A549 (cell line): Measurements from ENCODE around the gene DDX59. TPM values are rescaled to one million over a fixed set of nuclear protein-coding genes. Genes with fewer than 3 reads are reported as not detected.

Source experiments
- ATAC-seq, 2 experiments: fragments of 200-7000 bp in 1 of 2; fragments of >200 bp in 1 of 2; cut with Nextera tagmentation in 1 of 2; cut with Tn5 transposase in 1 of 2; 3 replicates each; pipeline versions ENCODE4 v1.8.0 to v1.9.1; 2018 to 2020; ENCODE audit warnings: mild to moderate bottlenecking in 1 of 2, moderate library complexity in 1 of 2
- CTCF ChIA-PET: fragments of 300-600 bp; sonication (Branson Sonifier 250); formaldehyde crosslinking; extraction: SDS; loops from one replicate; lab custom pipeline; 2021; ENCODE audit warnings: antibody characterized with exemption, inconsistent platforms; lab: Yijun Ruan, JAX
- POLR2A ChIA-PET: fragments of 350-600 bp; formaldehyde crosslinking; extraction: SDS; loops from one replicate; lab custom pipeline; 2021; ENCODE audit warnings: antibody characterized with exemption, inconsistent platforms; lab: Yijun Ruan, JAX
- DNase-seq, 2 experiments: peaks; one replicate each; pipeline versions ENCODE4 v3.0.0 to v3.0.0-alpha.2; 2011 to 2016; ENCODE audit warnings: low read depth in 1 of 2, low spot score in 1 of 2
- FAIRE-seq: peaks from 2 replicates; lab custom pipeline; 2011; peaks lifted over from hg19 to GRCh38; lab: Jason Lieb, UNC
- H3K27ac ChIP-seq, 2 experiments: fragments of >200 bp; sonication (Bioruptor Twin); formaldehyde crosslinking; 3 replicates each; pipeline ENCODE4 v1.5.1; 2016 to 2017
- H3K4me1 ChIP-seq: fragments of >200 bp; sonication (Bioruptor Twin); formaldehyde crosslinking; 3 replicates; pipeline ENCODE4 v1.6.1; 2016
- H3K4me2 ChIP-seq: fragments of >200 bp; sonication (Bioruptor Twin); formaldehyde crosslinking; 3 replicates; pipeline ENCODE4 v1.6.1; 2016
- H3K4me3 ChIP-seq: fragments of >200 bp; sonication (Bioruptor Twin); formaldehyde crosslinking; 3 replicates; pipeline ENCODE4 v1.5.1; 2016
- H3K9me3 ChIP-seq: fragments of >200 bp; sonication (Bioruptor Twin); formaldehyde crosslinking; 3 replicates; pipeline ENCODE4 v1.6.1; 2016
- ATOH8 ChIP-seq: fragments of 250-450 bp; sonication (Bioruptor Pico); IDR thresholded peaks from 2 replicates; pipeline ENCODE4 v1.5.0; 2020; ENCODE audit warnings: low read depth, mild to moderate bottlenecking, moderate library complexity
- BHLHE40 ChIP-seq: IDR thresholded peaks from 2 replicates; pipeline ENCODE4 v1.6.1; 2012; ENCODE audit warnings: low read depth, low read length, inconsistent platforms
- CBX2 ChIP-seq: fragments of 200-600 bp; sonication (generic); IDR thresholded peaks from 2 replicates; pipeline ENCODE4 v1.6.1; 2016; ENCODE audit warnings: low read depth, mild to moderate bottlenecking, borderline replicate concordance
- CEBPB ChIP-seq, 2 experiments: fragments of >200 bp in 1 of 2; sonication (Bioruptor Twin) in 1 of 2; formaldehyde crosslinking in 1 of 2; IDR thresholded peaks; 2 replicates each; pipeline ENCODE4 v1.6.1; 2012 to 2016
- CHD4 ChIP-seq: fragments of 200-600 bp; sonication (generic); IDR thresholded peaks from 2 replicates; pipeline ENCODE4 v1.6.1; 2016; ENCODE audit warnings: antibody characterized with exemption, mild to moderate bottlenecking, borderline replicate concordance
- EHF ChIP-seq: fragments of 250-450 bp; sonication (Bioruptor Pico); IDR thresholded peaks from 2 replicates; pipeline ENCODE4 v1.5.0; 2020; ENCODE audit warnings: mild to moderate bottlenecking
- EHMT2 ChIP-seq: fragments of 200-600 bp; sonication (generic); IDR thresholded peaks from 2 replicates; pipeline ENCODE4 v1.6.1; 2016; ENCODE audit warnings: antibody characterized with exemption, low read depth, mild to moderate bottlenecking, moderate library complexity
- GATA3 ChIP-seq: IDR thresholded peaks from 2 replicates; pipeline ENCODE4 v1.6.1; 2012; ENCODE audit warnings: borderline replicate concordance
- HDAC2 ChIP-seq: fragments of 200-600 bp; sonication (generic); IDR thresholded peaks from 2 replicates; pipeline ENCODE4 v1.6.1; 2016
- HMGXB4 ChIP-seq: fragments of 250-450 bp; sonication (Bioruptor Pico); IDR thresholded peaks from 2 replicates; pipeline ENCODE4 v1.5.0; 2021; ENCODE audit warnings: mild to moderate bottlenecking, moderate library complexity, borderline replicate concordance
- HOXA7 ChIP-seq: fragments of 250-450 bp; sonication (Bioruptor Pico); IDR thresholded peaks from 2 replicates; pipeline ENCODE4 v1.5.0; 2020; ENCODE audit warnings: mild to moderate bottlenecking, moderate library complexity
- KDM1A ChIP-seq: fragments of 200-600 bp; sonication (generic); IDR thresholded peaks from 2 replicates; pipeline ENCODE4 v1.6.1; 2016; ENCODE audit warnings: low read depth, mild to moderate bottlenecking
- KDM5A ChIP-seq: fragments of 200-600 bp; sonication (generic); IDR thresholded peaks from 2 replicates; pipeline ENCODE4 v1.6.1; 2016; ENCODE audit warnings: antibody characterized with exemption, mild to moderate bottlenecking
- MAFK ChIP-seq: fragments of 450-650 bp; IDR thresholded peaks from 2 replicates; pipeline ENCODE4 v1.6.1; 2014; ENCODE audit not compliant: partially characterized antibody
- MAZ ChIP-seq: fragments of 150-350 bp; IDR thresholded peaks from 2 replicates; pipeline ENCODE4 v1.6.1; 2014; ENCODE audit warnings: antibody characterized with exemption, low read depth, low read length, borderline replicate concordance
- NFE2L2 ChIP-seq: fragments of 150-350 bp; conservative IDR thresholded peaks from 2 replicates; pipeline ENCODE4 v1.6.1; 2014; ENCODE audit warnings: low read length
- POLR2A ChIP-seq: IDR thresholded peaks from 2 replicates; pipeline ENCODE4 v1.6.1; 2012; ENCODE audit warnings: mild to moderate bottlenecking, low read length
- POLR2AphosphoS2 ChIP-seq: conservative IDR thresholded peaks from 2 replicates; pipeline ENCODE4 v1.6.1; 2012; ENCODE audit warnings: low read length, improper control_type of control experiment, inconsistent platforms
- RFX5 ChIP-seq: fragments of 450-650 bp; IDR thresholded peaks from 2 replicates; pipeline ENCODE4 v1.7.1; 2014; ENCODE audit warnings: antibody characterized with exemption, mild to moderate bottlenecking, moderate library complexity
- RNF2 ChIP-seq: fragments of 200-600 bp; sonication (generic); IDR thresholded peaks from 2 replicates; pipeline ENCODE4 v1.6.1; 2016; ENCODE audit warnings: low read depth, mild to moderate bottlenecking, antibody characterized with exemption, moderate library complexity, borderline replicate concordance
- SREBF2 ChIP-seq: fragments of 450-650 bp; IDR thresholded peaks from 2 replicates; pipeline ENCODE4 v1.6.1; 2014; ENCODE audit warnings: mild to moderate bottlenecking, moderate library complexity
- TP53 ChIP-seq: fragments of 250-450 bp; sonication (Bioruptor Pico); IDR thresholded peaks from 2 replicates; pipeline ENCODE4 v1.5.0; 2021; ENCODE audit warnings: mild to moderate bottlenecking, moderate library complexity
- USF2 ChIP-seq: fragments of 450-650 bp; IDR thresholded peaks from 2 replicates; pipeline ENCODE4 v1.6.1; 2014; ENCODE audit warnings: antibody characterized with exemption
- ZC3H11A ChIP-seq: fragments of 450-650 bp; IDR thresholded peaks from 2 replicates; pipeline ENCODE4 v1.6.1; 2014; ENCODE audit warnings: antibody characterized with exemption, mild to moderate bottlenecking
- ZFP36 ChIP-seq: fragments of 450-650 bp; IDR thresholded peaks from 2 replicates; pipeline ENCODE4 v1.6.1; 2014; ENCODE audit warnings: borderline replicate concordance; ENCODE audit not compliant: partially characterized antibody
- ZNF302 ChIP-seq: fragments of 250-450 bp; sonication (Bioruptor Pico); IDR thresholded peaks from 2 replicates; pipeline ENCODE4 v1.9.0; 2021; ENCODE audit warnings: inconsistent platforms, mild to moderate bottlenecking, moderate library complexity
- whole genome bisulfite sequencing: methylation state at CpG from one replicate; pipeline ENCODE4 v1.1.6; 2017; ENCODE audit errors: missing lambda C conversion rate; 5-methylcytosine and 5-hydroxymethylcytosine counted together
- polyA plus RNA-seq, 4 experiments: library from polyadenylated mRNA; depleted of rRNA in 3 of 4; stranded (reverse); fragments of >200 nt; fragmentation: RNase III in 1 of 4; extraction: RNeasy Plus Mini Kit Qiagen cat#74134 plus additional on column Dnase treatment in 1 of 4; gene quantifications; 2 replicates in 3 of 4; 3 replicates in 1 of 4; pipeline ENCODE4 v1.2.3, GENCODE V29; 2011 to 2017
- TF ChIP-seq, protein P1 (sequence below): IDR thresholded peaks from 2 replicates; pipeline ENCODE4 v1.6.1; 2012; ENCODE audit warnings: low read depth, borderline replicate concordance

DDX59 gene
- polyA plus RNA-seq, 2 of the 4 experiments (the other 2 are of a cell fraction), result 16.6 to 42.9 TPM

GRCh38 chr1:200653022-200653462, 16.7 kb downstream of the DDX59 start:
- CTCF ChIA-PET, result interaction anchor here (1.1 kb wide), 2 partner anchors 94 to 150 kb away, joined by 3 read pairs; no protein-coding TSS in a partner anchor
- no peak for DNase-seq
- TF ChIP-seq MAFK (no peak), RNF2 (no peak), NFE2L2 (no peak), USF2 (no peak), POLR2A (no peak), KDM5A (no peak), GATA3 (no peak), CEBPB (IDR thresholded peaks at IDR 0.05) (no peak), ZFP36 (no peak), ATOH8 (CRISPR knock-in tag) (no peak), CHD4 (no peak)
- POLR2A ChIA-PET, result no interaction called here
- no peak overlapping the region for H3K27ac ChIP-seq
- H3K9me3 ChIP-seq, result no peaks in the 10 kb centered on the region
- ATAC-seq, result no peak
- no peak overlapping the region for H3K4me3 ChIP-seq
- no peak for FAIRE-seq
- WGBS, result 91% methylated on average over 5 of the region's 5 CpGs
- no peak overlapping the region for H3K4me2 ChIP-seq
- H3K4me1 ChIP-seq, result 0 out of 3 replicates have a peak, but pooled peaks cover 2% of the 10 kb centered on the region

DNA sequence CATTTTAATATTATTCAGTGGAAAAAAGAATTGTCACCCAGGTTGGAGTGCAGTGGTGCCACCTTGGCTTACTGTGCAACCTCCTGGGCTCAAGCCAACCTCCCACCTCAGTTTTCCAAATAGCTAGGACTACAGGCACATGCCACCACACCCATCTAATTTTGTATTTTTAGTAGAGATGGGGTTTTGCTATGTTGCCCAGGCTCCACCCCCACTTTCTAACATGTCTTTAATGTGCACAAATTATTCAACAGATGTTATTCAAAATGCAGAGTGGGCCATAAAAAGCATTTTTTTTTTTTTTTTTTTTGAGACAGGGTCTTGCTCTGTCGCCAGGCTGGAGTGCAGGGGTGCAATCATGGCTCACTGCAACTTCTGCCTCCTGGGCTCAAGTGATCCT, 17.3 kb downstream of the DDX59 start:
- Histone ChIP-seq H3K4me2 (no peak overlapping the region), H3K4me3 (no peak overlapping the region), H3K27ac (no peak overlapping the region), H3K9me3 (no peaks in the 10 kb centered on the region), H3K4me1 (0 out of 3 replicates have a peak, but pooled peaks cover 2% of the 10 kb centered on the region)
- ATAC-seq (no peak), FAIRE-seq (no peak), DNase-seq (no peak)
- ChIA-PET POLR2A (no interaction called here), CTCF (interaction anchor here (0.6 to 1.6 kb wide), 4 partner anchors 16 to 174 kb away, joined by 3 to 4 read pairs (median 4); no protein-coding TSS in a partner anchor)
- 77% methylated on average over 1 of the region's 1 CpG for WGBS
- TF ChIP-seq HOXA7 (CRISPR knock-in tag) (no peak), EHMT2 (no peak), CBX2 (no peak), ZNF302 (no peak), KDM1A (no peak), NFE2L2 (no peak), POLR2AphosphoS2 (no peak), HDAC2 (no peak), RFX5 (no peak), CEBPB (IDR thresholded peaks at IDR 0.05) (no peak), BHLHE40 (no peak), POLR2A (no peak), MAZ (no peak), SREBF2 (no peak), EHF (CRISPR knock-in tag) (no peak), GATA3 (no peak), TP53 (CRISPR knock-in tag) (no peak), HMGXB4 (CRISPR knock-in tag) (no peak), ZC3H11A (no peak)
- TF ChIP-seq, protein P1, sequence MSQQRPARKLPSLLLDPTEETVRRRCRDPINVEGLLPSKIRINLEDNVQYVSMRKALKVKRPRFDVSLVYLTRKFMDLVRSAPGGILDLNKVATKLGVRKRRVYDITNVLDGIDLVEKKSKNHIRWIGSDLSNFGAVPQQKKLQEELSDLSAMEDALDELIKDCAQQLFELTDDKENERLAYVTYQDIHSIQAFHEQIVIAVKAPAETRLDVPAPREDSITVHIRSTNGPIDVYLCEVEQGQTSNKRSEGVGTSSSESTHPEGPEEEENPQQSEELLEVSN, result no peak
